Subcutaneous adipose tissue (tissue), 4 donors: Measurements from ENCODE around the gene AXDND1. TPM values are rescaled to one million over a fixed set of nuclear protein-coding genes. Genes with fewer than 3 reads are reported as not detected.

ENCODE experiments used
- CTCF ChIP-seq: fragments of 450-650 bp; IDR thresholded peaks from one replicate; pipeline ENCODE4 v1.5.1; 2016; ENCODE audit warnings: low read depth, mild to moderate bottlenecking, control low read depth, antibody characterized with exemption, moderate library complexity
- total RNA-seq, 4 donors: library from RNA; depleted of rRNA; stranded (reverse); fragments of >200 nt; gene quantifications; one replicate each; pipeline ENCODE4 v1.1.0, GENCODE V29; 2016

AXDND1 gene
- total RNA-seq, 4 donors from 2014 or later = 1.7 TPM; not detected in 3

- no peak for TF ChIP-seq CTCF
Observed at GRCh38 chr1:179586107-179586823, 220.5 kb downstream of the AXDND1 start.

- no peak for TF ChIP-seq CTCF
Observed at GRCh38 chr1:179587336-179587735, 221.6 kb downstream of the AXDND1 start.

GRCh38 chr1:179588425-179589024 is 222.8 kb downstream of the AXDND1 start:
- TF ChIP-seq CTCF = no peak

GRCh38 chr1:179589509-179589908 is 223.7 kb downstream of the AXDND1 start:
- TF ChIP-seq CTCF = no peak

GRCh38 chr1:179590671-179591070 is 224.9 kb downstream of the AXDND1 start:
- TF ChIP-seq CTCF = no peak

- no peak for TF ChIP-seq CTCF
Observed at GRCh38 chr1:179591253-179591591, 225.5 kb downstream of the AXDND1 start.

GRCh38 chr1:179591592-179592580 is 226.1 kb downstream of the AXDND1 start, which contains the start of gene TDRD5:
TSS of gene TDRD5 (plus strand) at chr1:179591832. CDS start at chr1:179592616, 784 bp downstream.
- TF ChIP-seq CTCF = no peak
